Natural killer cell (primary cell): Measurements from ENCODE around the gene JAKMIP3. TPM values are rescaled to one million over a fixed set of nuclear protein-coding genes. Genes with fewer than 3 reads are reported as not detected.

Experiments used
- ATAC-seq, 3 donors: fragments of 150-1000 bp in 2 of 3; fragments of 200-7000 bp in 1 of 3; cut with Tn5 transposase; 1 replicate in 1 of 3; 2 replicates in 2 of 3; pipeline ENCODE4 v1.10.0; 2021; ENCODE audit warnings: mild to moderate bottlenecking in 2 of 3, moderate library complexity in 2 of 3
- DNase-seq, 2 donors: peaks; one replicate each; pipeline versions ENCODE4 v3.0.0 to v3.0.0-alpha.2; 2013 to 2021; ENCODE audit warnings: mixed read lengths in 1 of 2
- H3K27ac ChIP-seq: one replicate; pipeline ENCODE4 v1.5.1; 2013; ENCODE audit warnings: mild to moderate bottlenecking, low read length
- H3K27me3 ChIP-seq: one replicate; pipeline ENCODE4 v1.6.1; 2013; ENCODE audit warnings: low read length; ENCODE audit not compliant: control insufficient read depth, insufficient read depth
- H3K36me3 ChIP-seq: one replicate; pipeline ENCODE4 v1.6.1; 2013; ENCODE audit warnings: low read length; ENCODE audit not compliant: control insufficient read depth, insufficient read depth
- H3K4me1 ChIP-seq: one replicate; pipeline ENCODE4 v1.6.1; 2013; ENCODE audit warnings: low read length; ENCODE audit not compliant: control insufficient read depth, insufficient read depth
- H3K4me3 ChIP-seq: one replicate; pipeline ENCODE4 v1.5.1; 2013; ENCODE audit warnings: low read length
- H3K9me3 ChIP-seq: one replicate; pipeline ENCODE4 v1.6.1; 2013; ENCODE audit warnings: low read length; ENCODE audit not compliant: control insufficient read depth, insufficient read depth
- H3K27ac Mint-ChIP-seq, 2 donors: one replicate each; pipeline ENCODE4 v1.8.0; 2022; ENCODE audit warnings: mild to moderate bottlenecking in 2 of 2, mixed read lengths in 2 of 2, moderate library complexity in 1 of 2
- H3K27me3 Mint-ChIP-seq, 2 donors: one replicate each; pipeline ENCODE4 v1.8.0; 2022; ENCODE audit warnings: low read depth in 2 of 2, mixed read lengths in 2 of 2
- H3K36me3 Mint-ChIP-seq: one replicate; pipeline ENCODE4 v1.8.0; 2022; ENCODE audit warnings: mixed read lengths
- H3K4me1 Mint-ChIP-seq, 2 donors: one replicate each; pipeline ENCODE4 v1.8.0; 2022; ENCODE audit warnings: mixed read lengths in 2 of 2
- H3K4me3 Mint-ChIP-seq: one replicate; pipeline ENCODE4 v1.8.0; 2022; ENCODE audit warnings: mild to moderate bottlenecking, moderate library complexity, mixed read lengths
- H3K9me3 Mint-ChIP-seq, 2 donors: one replicate each; pipeline ENCODE4 v1.8.0; 2022; ENCODE audit warnings: mixed read lengths in 2 of 2
- WGBS: methylation state at CpG from one replicate; pipeline ENCODE4 v1.1.7; 2013; ENCODE audit warnings: missing lambda C conversion rate; ENCODE audit not compliant: insufficient coverage; 5-methylcytosine and 5-hydroxymethylcytosine counted together
- intact Hi-C: fragments of 100-400 bp; cut with micrococcal nuclease; formaldehyde crosslinking; loops from one replicate; pipeline ENCODE4 v1.14.2; 2022
- total RNA-seq, 4 donors: library from RNA; stranded (reverse); fragments of 120-200 nt in 1 of 4; gene quantifications; one replicate each; pipeline versions ENCODE4 v1.2.3 to v1.2.4, GENCODE V29; 2013 to 2022
- TF ChIP-seq, protein P1 (sequence below): fragments of 200-600 bp; IDR thresholded peaks from one replicate; pipeline ENCODE4 v1.8.0; 2022; ENCODE audit warnings: antibody characterized with exemption

JAKMIP3 gene
- under 1 TPM; 0.19 to 0.45 (median 0.20) TPM for total RNA-seq
- 0.16 TPM for total RNA-seq (2013)

GRCh38 chr10:132065491-132066105 is at the start of gene JAKMIP3:
JAKMIP3 (plus strand) TSS chr10:132065946; CDS start chr10:132104809, 38,863 bp downstream.
- peak within 1 kb of the TSS; percentile 72 for H3K4me3 Mint-ChIP-seq
- no peak within 1 kb of the TSS for H3K27ac ChIP-seq
- intact Hi-C loops = no loop called here
- H3K36me3 Mint-ChIP-seq = no peaks in the 10 kb centered on the region
- H3K27me3 Mint-ChIP-seq = peaks cover 17 to 18% of the 10 kb centered on the region in 2 donors
- ATAC-seq (peak in 1 of 3 donors; percentile 33), DNase-seq (no peak)
- H3K27ac Mint-ChIP-seq = peak within 1 kb of the TSS in 1 of 2 donors; percentile 58
- H3K4me1 ChIP-seq = no peaks in the 10 kb centered on the region
- TF ChIP-seq, protein P1, sequence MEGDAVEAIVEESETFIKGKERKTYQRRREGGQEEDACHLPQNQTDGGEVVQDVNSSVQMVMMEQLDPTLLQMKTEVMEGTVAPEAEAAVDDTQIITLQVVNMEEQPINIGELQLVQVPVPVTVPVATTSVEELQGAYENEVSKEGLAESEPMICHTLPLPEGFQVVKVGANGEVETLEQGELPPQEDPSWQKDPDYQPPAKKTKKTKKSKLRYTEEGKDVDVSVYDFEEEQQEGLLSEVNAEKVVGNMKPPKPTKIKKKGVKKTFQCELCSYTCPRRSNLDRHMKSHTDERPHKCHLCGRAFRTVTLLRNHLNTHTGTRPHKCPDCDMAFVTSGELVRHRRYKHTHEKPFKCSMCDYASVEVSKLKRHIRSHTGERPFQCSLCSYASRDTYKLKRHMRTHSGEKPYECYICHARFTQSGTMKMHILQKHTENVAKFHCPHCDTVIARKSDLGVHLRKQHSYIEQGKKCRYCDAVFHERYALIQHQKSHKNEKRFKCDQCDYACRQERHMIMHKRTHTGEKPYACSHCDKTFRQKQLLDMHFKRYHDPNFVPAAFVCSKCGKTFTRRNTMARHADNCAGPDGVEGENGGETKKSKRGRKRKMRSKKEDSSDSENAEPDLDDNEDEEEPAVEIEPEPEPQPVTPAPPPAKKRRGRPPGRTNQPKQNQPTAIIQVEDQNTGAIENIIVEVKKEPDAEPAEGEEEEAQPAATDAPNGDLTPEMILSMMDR = no peak
- H3K4me1 Mint-ChIP-seq = peaks cover 6 to 7% of the 10 kb centered on the region in 2 donors
- no peak within 1 kb of the TSS for H3K4me3 ChIP-seq
- WGBS = 18% methylated on average over 35 of the region's 35 CpGs
- H3K9me3 ChIP-seq = no peaks in the 10 kb centered on the region
- no peaks in the 10 kb centered on the region for H3K36me3 ChIP-seq
- no peaks in the 10 kb centered on the region for H3K27me3 ChIP-seq
- H3K9me3 Mint-ChIP-seq = no peaks in the 10 kb centered on the region

- no peaks in the 10 kb centered on the region for H3K27me3 ChIP-seq
- H3K4me1 ChIP-seq = no peaks in the 10 kb centered on the region
- intact Hi-C loops = no loop called here
- Mint-ChIP-seq H3K4me1 (peaks cover 0 to 4% of the 10 kb centered on the region in 2 donors), H3K36me3 (no peaks in the 10 kb centered on the region), H3K27ac (no peak overlapping the region), H3K4me3 (no peak overlapping the region), H3K27me3 (no peaks in the 10 kb centered on the region), H3K9me3 (no peaks in the 10 kb centered on the region)
- H3K27ac ChIP-seq = no peak overlapping the region
- H3K36me3 ChIP-seq = no peaks in the 10 kb centered on the region
- no peak overlapping the region for H3K4me3 ChIP-seq
- no peak for ATAC-seq
- no peak for DNase-seq
- H3K9me3 ChIP-seq = no peaks in the 10 kb centered on the region
- 91% methylated on average over 6 of the region's 6 CpGs for WGBS
- TF ChIP-seq, protein P1 = no peak
Observed at GRCh38 chr10:132016514-132016913, 49.2 kb upstream of the JAKMIP3 start.

DNA sequence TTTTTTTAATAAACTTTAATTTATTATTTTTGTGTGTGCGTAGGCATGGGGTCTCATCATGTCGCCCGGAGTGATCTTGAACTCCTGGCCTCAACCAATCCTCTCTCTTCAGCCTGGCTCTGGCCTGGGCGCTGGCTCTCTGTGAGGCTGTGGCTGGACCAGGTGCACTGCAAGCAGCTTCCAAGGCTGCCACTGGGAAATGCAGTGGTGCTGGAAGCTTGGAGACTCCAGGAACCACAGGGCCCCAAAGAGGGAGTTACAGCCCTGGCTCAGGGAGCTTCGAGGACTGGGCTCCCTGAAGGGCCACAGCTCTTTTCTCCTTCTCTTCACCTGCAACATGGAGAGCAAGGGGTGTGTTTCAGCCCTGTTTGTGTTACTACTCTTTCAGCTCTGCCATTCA is 47.3 kb upstream of the JAKMIP3 start:
- Mint-ChIP-seq H3K27ac (no peak overlapping the region), H3K4me3 (no peak overlapping the region), H3K9me3 (no peaks in the 10 kb centered on the region), H3K27me3 (peaks cover 5 to 7% of the 10 kb centered on the region in 2 donors), H3K36me3 (no peaks in the 10 kb centered on the region), H3K4me1 (peaks cover 7 to 10% of the 10 kb centered on the region in 2 donors)
- Histone ChIP-seq H3K4me1 (peaks cover 7% of the 10 kb centered on the region), H3K4me3 (no peak overlapping the region), H3K36me3 (no peaks in the 10 kb centered on the region), H3K27me3 (peaks cover 1% of the 10 kb centered on the region), H3K9me3 (no peaks in the 10 kb centered on the region), H3K27ac (no peak overlapping the region)
- no peak for ATAC-seq
- TF ChIP-seq, protein P1 = no peak
- intact Hi-C loops = no loop called here
- no peak for DNase-seq
- 79% methylated on average over 4 of the region's 5 CpGs for WGBS

DNA sequence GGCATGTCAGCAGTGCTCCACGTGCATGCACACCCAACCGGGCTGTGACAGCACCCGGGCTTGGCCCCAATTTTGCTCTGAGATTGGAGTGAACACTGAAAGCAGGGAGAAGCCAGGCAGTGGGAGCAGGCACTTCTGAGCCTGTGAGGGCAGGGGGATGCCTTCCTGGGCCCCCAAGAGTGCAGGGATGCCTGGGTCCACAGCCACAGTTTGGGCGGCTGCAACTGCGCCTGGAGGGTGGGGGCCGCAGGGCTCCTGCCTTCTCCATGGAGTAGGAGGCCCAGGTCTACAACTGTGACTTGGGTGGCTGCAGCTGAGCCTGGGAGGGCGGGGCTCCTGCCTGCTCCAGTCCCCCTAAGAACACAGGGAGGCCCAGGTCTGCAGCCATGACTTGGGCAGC is 46.4 kb upstream of the JAKMIP3 start:
- no peaks in the 10 kb centered on the region for H3K9me3 Mint-ChIP-seq
- H3K27me3 Mint-ChIP-seq = peaks cover 8 to 14% of the 10 kb centered on the region in 2 donors
- no peak overlapping the region for H3K4me3 ChIP-seq
- DNase-seq = no peak
- intact Hi-C loops = no loop called here
- no peak overlapping the region for H3K27ac ChIP-seq
- 90% methylated on average over 7 of the region's 7 CpGs for WGBS
- H3K4me1 ChIP-seq = peaks cover 7% of the 10 kb centered on the region
- ATAC-seq = no peak
- peaks cover 6% of the 10 kb centered on the region for H3K27me3 ChIP-seq
- H3K36me3 Mint-ChIP-seq = no peaks in the 10 kb centered on the region
- no peaks in the 10 kb centered on the region for H3K36me3 ChIP-seq
- no peak overlapping the region for H3K27ac Mint-ChIP-seq
- peaks cover 7 to 10% of the 10 kb centered on the region in 2 donors for H3K4me1 Mint-ChIP-seq
- TF ChIP-seq, protein P1 = no peak
- no peak overlapping the region for H3K4me3 Mint-ChIP-seq
- H3K9me3 ChIP-seq = no peaks in the 10 kb centered on the region
